ENCODE results near the gene TRAPPC12. TPM values are rescaled to one million over a fixed set of nuclear protein-coding genes. Genes with fewer than 3 reads are reported as not detected.
"Not testable (repeated sequence)": the region's sequence is repeated elsewhere in the genome, so short reads cannot be mapped to it uniquely, and the experiment has no call there.

Gene TRAPPC12
- total RNA-seq, 1 donor from 2014 or later: 94.8 TPM

- DNase-seq (ENCODE audit: extremely low spot score in 2 of 2): no peak
- TF ChIP-seq POLR2A (IDR thresholded peaks at IDR 0.05): no peak
- TF ChIP-seq POLR2AphosphoS5 (IDR thresholded peaks at IDR 0.05; ENCODE audit: insufficient read depth in 1 of 2, low read depth in 1 of 2): no peak
- TF ChIP-seq, protein P1, sequence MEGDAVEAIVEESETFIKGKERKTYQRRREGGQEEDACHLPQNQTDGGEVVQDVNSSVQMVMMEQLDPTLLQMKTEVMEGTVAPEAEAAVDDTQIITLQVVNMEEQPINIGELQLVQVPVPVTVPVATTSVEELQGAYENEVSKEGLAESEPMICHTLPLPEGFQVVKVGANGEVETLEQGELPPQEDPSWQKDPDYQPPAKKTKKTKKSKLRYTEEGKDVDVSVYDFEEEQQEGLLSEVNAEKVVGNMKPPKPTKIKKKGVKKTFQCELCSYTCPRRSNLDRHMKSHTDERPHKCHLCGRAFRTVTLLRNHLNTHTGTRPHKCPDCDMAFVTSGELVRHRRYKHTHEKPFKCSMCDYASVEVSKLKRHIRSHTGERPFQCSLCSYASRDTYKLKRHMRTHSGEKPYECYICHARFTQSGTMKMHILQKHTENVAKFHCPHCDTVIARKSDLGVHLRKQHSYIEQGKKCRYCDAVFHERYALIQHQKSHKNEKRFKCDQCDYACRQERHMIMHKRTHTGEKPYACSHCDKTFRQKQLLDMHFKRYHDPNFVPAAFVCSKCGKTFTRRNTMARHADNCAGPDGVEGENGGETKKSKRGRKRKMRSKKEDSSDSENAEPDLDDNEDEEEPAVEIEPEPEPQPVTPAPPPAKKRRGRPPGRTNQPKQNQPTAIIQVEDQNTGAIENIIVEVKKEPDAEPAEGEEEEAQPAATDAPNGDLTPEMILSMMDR (IDR thresholded peaks at IDR 0.05): no peak
- H3K27ac ChIP-seq: no peak overlapping the region
Measured at GRCh38 chr2:3355951-3356569, 23.4 kb upstream of the TRAPPC12 start.

DNA sequence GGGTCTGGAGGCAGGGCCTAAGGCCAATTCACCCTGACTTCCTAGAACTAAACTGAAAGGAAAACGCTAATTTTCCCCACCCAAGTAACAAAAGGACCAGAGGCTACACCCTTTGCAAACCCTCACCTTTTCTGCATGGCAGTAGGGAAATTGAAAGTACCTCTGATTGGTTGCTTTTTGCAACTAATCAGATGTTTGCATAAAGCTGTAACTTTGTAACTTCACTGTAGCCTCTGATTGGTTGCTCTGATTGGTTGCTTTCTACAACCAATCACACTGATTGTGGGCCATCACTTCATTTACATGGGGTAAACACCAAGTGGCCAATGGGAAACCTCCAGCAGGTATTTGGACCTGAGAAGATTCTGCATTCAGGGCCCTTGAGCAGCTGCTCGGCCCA lies 22.7 kb upstream of the TRAPPC12 start:
- intact Hi-C loops (cut with DNase I): no loop called here
- H3K9me3 ChIP-seq: no peaks in the 10 kb centered on the region
- no peaks in the 10 kb centered on the region for H3K27me3 ChIP-seq
- H3K4me3 ChIP-seq: no peak overlapping the region
- H3K36me3 ChIP-seq: peaks cover 0 to 15% of the 10 kb centered on the region in 2 donors
- no peak for DNase-seq (ENCODE audit: extremely low spot score in 2 of 2)
- H3K27ac ChIP-seq: no peak overlapping the region
- H3K4me1 ChIP-seq: no peaks in the 10 kb centered on the region
- TF ChIP-seq POLR2AphosphoS5 (IDR thresholded peaks at IDR 0.05; ENCODE audit: insufficient read depth in 1 of 2, low read depth in 1 of 2) (no peak), POLR2A (IDR thresholded peaks at IDR 0.05) (no peak)
- TF ChIP-seq, protein P1 (IDR thresholded peaks at IDR 0.05): no peak

More at GRCh38 chr2:3355951-3356569, 23.4 kb upstream of the TRAPPC12 start:
- H3K9me3 ChIP-seq: no peaks in the 10 kb centered on the region
- H3K27me3 ChIP-seq: no peaks in the 10 kb centered on the region
- peaks cover 0 to 15% of the 10 kb centered on the region in 2 donors for H3K36me3 ChIP-seq
- H3K4me3 ChIP-seq: no peak overlapping the region
- intact Hi-C loops (cut with DNase I): no loop called here
- no peaks in the 10 kb centered on the region for H3K4me1 ChIP-seq

DNA sequence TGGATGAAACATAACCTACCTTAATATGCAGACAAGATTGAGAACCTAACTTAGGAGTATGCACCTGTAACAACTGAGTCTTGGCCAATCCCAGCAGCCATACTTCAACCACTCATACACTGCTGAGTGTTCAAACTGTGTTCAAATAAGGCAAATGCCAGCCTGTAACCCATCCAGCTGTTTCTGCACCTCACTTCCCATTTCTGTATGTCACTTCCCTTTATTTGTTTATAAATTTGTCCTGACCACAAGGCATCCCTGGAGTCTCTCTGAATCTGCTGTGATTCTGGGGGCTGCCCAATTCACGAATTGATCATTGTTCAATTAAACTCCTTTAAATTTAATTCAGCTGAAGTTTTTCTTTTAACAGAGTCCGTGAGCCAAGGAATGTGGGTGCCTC lies 22.0 kb upstream of the TRAPPC12 start:
- H3K27ac ChIP-seq; intact Hi-C loops (cut with DNase I); H3K4me3 ChIP-seq; H3K4me1 ChIP-seq; H3K9me3 ChIP-seq; H3K27me3 ChIP-seq; DNase-seq (ENCODE audit: extremely low spot score in 2 of 2): not testable (repeated sequence)
- H3K36me3 ChIP-seq: peaks cover 0 to 12% of the 10 kb centered on the region in 2 donors

DNA sequence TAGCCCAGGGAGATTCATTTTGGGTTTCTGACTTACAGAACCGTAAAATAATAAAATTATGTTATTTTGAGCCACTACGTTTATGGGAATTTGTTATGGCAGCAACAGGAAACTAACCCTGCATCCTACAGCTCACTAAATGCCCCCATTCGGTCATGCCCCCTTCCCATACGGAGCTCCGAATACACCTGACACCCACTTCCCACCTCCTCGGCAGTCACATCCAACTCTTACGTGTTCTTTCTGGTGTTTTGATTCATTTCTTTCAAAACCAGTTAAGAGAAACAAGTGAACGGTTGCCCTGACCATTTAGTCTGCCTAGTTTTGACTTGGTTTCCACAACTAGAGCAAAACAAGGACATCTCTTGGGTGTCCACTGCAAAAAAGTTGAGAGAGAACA lies 21.6 kb upstream of the TRAPPC12 start:
- H3K27me3 ChIP-seq: no peaks in the 10 kb centered on the region
- no peak for TF ChIP-seq POLR2AphosphoS5 (IDR thresholded peaks at IDR 0.05; ENCODE audit: insufficient read depth in 1 of 2, low read depth in 1 of 2)
- TF ChIP-seq, protein P1 (IDR thresholded peaks at IDR 0.05): no peak
- no peak for TF ChIP-seq POLR2A (IDR thresholded peaks at IDR 0.05)
- no peak for DNase-seq (ENCODE audit: extremely low spot score in 2 of 2)
- H3K36me3 ChIP-seq: peaks cover 0 to 7% of the 10 kb centered on the region in 2 donors
- H3K27ac ChIP-seq: no peak overlapping the region
- H3K9me3 ChIP-seq: no peaks in the 10 kb centered on the region
- intact Hi-C loops (cut with DNase I): no loop called here
- H3K4me1 ChIP-seq: no peaks in the 10 kb centered on the region
- H3K4me3 ChIP-seq: no peak overlapping the region

GRCh38 chr2:3361518-3362389 lies 17.7 kb upstream of the TRAPPC12 start:
- no peaks in the 10 kb centered on the region for H3K9me3 ChIP-seq
- intact Hi-C loops (cut with DNase I): no loop called here
- H3K36me3 ChIP-seq: no peaks in the 10 kb centered on the region
- H3K4me1 ChIP-seq: no peaks in the 10 kb centered on the region
- H3K27me3 ChIP-seq: no peaks in the 10 kb centered on the region
- DNase-seq (ENCODE audit: extremely low spot score in 2 of 2): no peak
- TF ChIP-seq POLR2A (IDR thresholded peaks at IDR 0.05) (no peak), POLR2AphosphoS5 (IDR thresholded peaks at IDR 0.05; ENCODE audit: insufficient read depth in 1 of 2, low read depth in 1 of 2) (no peak)
- TF ChIP-seq, protein P1 (IDR thresholded peaks at IDR 0.05): no peak
- no peak overlapping the region for H3K27ac ChIP-seq
- no peak overlapping the region for H3K4me3 ChIP-seq

Measured in vagina (tissue), 2 donors.